HG03095 (cell line): ENCODE results near the gene LIPN.
"Not testable (repeated sequence)": the region's sequence is repeated elsewhere in the genome, so short reads cannot be mapped to it uniquely, and the experiment has no call there.

Experiments used
- ATAC-seq: cut with Tn5 transposase; IDR thresholded peaks from one replicate; pipeline ENCODE4 v1.9.1; 2021; ENCODE audit warnings: moderate library complexity; ENCODE audit not compliant: unreplicated experiment

LIPN gene

GRCh38 chr10:88759366-88760101 lies at the start of gene LIPN:
Gene LIPN (plus strand): TSS chr10:88760020. CDS start chr10:88761406, 1,386 bp downstream.
- no peak for ATAC-seq

DNA sequence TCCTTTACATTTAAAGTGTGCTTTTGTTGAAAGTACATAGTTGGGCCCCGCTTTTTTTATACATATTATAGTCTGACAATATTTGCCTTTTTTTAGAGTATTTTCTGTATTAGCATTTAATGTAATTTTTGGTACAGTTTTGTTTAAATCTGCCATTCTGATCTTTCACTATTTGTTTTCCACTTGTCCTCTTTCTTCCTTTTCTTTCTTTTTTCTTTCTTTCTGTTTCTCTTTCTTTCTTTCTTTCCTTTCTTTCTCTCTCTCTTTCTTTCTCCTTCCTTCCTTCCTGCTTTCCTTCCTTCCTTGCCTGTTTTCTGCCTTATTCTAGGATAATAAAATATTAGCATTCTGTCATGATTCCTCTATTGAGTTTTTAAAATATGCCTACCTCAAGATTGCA lies 44.3 kb upstream of the LIPN start:
- no peak for ATAC-seq

DNA sequence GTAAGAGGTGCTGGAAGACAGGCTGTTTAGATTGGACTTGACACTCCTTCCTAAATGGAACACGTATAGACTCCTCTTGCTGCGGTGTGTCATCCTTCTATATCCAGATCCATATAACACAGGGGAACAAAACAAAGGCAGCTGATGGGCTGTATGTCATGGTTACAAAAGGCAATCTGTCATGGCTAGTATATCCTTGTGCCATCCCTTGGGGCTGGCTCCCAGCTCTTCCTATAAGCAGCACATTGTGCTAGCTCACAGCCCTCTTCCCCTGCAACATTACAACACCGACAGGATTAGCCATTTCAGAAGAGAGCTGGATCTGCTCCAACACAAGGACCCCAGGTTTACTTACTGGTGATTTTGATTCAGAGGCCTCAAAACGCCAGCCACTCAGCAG lies 38.4 kb upstream of the LIPN start:
- ATAC-seq, result no peak

DNA sequence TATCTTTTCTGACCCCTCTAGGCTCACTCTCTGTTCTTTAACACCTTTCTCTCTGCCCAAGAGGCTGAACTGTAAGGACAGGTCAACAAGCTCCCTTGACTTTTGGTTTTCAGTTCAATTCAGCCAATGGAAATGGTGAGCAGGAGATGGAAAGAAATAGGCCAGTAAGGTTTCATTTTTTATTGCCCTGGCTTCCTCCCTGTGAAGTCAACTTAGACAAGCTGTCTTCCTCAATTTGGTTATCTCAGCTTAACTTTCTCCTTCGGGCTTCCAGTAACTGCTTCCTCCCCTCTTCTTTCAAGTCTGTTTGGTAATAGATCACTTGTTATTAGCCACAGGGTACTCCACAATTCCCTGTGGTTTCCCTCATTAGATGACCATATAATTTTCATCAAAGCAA lies 34.0 kb upstream of the LIPN start:
- no peak for ATAC-seq

DNA sequence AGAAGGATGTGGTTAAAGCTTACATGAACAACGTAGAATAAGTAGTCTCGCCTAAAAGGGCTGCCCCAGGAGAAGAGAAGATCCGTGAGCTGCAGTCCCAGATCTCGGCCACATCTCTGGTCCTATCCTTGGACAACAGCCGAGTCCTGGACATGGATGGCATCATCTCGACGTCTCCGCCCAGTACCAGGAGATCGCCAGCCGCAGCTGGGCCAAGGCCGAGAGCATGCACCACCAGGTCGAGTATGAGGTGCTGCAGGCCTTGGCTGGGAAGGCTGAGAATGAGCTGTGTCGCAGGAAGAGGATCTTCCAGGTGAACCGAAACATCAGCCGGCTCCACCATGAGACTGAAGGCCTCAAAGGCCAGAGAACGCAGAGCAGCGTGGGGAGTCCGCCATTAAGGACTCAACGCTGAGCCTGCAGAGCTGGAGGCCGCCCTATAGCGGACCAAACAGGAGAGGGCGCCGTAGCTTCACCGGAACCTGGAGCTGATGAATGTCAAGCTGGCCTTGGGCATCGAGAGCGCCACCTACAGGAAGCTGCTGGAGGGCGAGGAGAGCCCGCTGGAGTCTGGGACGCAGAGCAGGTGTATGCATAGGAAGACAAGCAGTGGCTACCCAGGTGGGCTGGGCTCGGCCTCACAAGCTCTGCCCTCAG lies 31.6 kb upstream of the LIPN start:
- ATAC-seq, result no peak

DNA sequence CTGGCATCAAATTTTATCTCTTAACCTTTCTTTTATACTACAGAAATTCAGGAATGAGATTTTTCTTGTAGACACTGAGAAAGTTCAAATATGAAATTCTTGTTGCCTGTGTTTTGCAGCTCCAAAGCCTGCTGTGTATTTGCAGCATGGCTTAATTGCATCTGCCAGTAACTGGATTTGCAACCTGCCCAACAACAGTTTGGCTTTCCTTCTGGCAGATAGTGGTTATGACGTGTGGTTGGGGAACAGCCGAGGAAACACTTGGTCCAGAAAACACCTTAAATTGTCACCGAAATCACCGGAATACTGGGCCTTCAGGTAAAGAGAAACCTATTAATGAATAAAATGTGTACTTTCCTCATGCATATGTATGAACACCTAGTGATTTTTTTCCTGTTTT lies 29.0 kb upstream of the LIPN start:
- no peak for ATAC-seq

- no peak for ATAC-seq
These were observed 28.5 kb upstream of the LIPN start for GRCh38 chr10:88731296-88731695.

DNA sequence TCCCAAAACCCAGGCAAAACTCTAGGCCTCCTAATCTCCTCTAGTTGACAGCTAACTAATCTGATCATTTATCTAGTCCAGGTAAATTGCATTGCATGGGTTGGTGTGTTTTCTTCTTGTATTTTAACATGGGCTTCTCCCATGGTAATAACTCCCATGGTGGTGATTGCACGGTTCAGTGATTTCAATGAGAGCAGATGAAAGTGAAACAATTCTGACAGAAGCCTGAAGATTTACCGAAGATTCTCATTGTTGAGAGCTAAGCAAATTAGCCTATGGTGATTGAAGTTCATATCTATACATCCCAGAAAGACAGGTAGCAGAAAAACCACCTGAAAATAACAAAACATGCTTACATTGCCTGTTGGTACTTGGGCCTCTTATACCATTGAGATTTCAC lies 26.6 kb upstream of the LIPN start:
- no peak for ATAC-seq

DNA sequence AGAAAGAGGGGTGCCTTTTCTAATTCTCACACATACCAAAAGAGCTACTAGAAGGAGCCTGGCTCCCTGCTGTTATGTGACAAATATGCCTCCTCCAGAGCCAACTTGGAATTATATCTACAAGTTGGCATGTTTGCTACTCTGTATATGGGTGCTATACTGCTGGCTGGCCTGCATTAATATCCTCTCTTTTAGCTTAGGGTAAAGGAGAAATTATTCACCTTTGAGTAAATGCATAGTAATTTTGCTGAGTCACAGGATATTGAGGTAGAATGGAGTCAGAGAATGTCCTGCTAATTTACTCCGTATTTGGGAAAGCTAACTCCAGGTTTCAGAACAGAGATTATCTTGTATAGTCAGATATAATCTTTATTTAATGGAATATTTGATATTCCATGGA lies 24.2 kb upstream of the LIPN start:
- no peak for ATAC-seq

DNA sequence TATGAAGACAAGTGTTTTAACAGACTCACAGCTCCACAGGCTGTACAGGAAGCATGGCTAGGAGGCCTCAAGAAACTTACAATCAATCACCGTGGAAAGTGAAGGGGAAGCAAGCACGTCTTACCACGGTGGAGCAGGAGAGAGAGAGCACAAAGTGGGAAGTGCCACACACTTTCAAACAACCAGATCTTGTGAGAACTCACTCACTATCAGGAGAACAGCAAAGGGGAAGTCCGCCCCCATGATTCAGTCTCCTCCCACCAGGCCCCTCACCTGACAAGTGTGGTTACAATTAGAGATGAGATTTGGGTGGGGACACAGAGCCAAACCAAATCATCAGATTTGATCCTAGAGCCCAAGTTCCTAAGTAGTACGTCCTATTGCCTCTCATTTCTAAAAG lies 17.9 kb upstream of the LIPN start:
- ATAC-seq, result not testable (repeated sequence)

DNA sequence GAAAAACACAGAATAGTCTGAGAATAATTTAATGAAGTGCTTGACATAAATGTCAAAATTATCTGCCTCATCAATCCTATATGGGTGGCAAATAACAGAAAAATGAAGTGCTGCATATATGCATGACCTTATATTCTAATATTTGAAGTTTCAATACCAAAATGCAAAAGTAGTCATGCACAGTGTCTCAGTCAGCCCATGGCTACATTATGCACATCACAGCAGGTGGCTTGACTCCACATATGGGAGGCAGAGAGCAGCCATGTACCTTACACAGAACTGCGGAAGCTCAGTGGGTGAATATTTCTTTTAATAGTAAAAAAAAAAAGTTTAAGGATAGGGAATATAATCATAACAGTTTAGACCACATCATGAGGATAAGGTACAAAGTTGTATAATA lies 17.4 kb upstream of the LIPN start:
- ATAC-seq, result no peak

DNA sequence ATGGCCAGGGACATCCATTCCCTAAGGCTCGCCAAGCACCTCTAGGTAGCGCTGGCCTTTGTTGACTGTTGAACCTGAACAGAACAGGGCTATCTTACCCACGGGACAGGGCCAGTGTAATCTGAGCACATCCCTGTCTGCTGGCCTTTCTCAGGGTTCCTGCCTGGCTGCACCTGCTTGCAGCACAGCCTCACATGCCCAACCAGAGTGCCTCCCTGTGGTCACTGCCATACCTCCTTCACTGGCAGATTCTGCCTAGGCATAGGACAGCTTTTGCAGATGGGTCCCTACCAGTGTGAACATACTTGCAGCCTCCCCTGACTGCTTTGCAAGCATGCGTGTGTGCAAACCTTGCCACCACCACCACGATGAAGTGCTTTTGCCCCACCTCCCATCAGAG lies 15.8 kb upstream of the LIPN start:
- no peak for ATAC-seq

DNA sequence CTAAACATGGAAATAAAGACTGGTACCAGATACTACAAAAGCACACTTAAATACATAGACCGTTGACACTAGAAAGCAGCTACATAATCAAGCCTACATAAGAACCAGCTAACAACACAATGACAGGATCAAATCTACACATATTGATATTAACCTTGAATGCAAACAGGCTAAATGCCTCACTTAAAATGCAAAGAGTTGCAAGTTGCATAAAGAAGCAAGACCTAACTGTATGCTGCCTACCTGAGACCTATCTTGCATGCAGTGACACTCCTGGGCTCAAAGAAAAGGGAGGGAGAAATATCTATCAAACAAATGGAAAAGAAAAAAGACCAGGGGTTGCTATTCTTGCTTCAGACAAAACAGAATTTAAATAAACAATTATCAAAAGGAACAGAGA lies 14.2 kb upstream of the LIPN start:
- no peak for ATAC-seq

DNA sequence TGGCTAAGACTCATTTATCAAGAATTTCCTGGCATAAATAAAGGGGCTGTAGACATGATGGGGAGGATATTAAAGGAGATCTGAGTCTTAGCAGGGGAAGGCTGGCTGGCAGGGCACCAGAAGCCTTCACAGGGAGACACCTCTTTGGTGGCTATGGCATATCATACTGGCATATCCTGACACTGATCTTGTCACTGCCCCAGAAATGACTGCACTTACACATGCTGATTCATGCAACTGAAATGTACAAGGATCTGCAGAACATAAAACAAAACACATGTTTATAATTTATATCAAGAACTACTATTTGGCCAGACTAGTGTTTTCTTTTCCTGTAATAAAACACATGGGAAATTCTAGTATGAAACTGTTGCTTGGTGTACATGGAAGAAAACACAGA lies 5.5 kb upstream of the LIPN start:
- no peak for ATAC-seq

DNA sequence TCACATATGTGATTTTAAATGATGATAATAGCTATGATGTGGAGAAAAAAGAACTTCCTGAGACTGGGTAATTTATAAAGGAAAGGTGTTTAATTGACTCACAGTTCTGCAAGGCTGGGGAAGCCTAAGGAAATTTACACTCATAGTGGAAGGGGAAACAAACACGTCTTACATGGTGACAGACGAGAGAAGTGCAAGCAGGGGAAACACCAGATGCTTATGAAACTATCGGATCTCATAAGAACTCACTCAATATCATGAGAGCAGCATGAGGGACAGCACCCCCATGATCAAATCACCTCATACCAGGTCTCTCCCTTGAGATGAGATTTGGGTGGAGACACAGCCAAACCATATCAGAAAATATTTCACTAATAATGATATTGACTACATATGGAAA lies 4.1 kb upstream of the LIPN start:
- peak; percentile 83 for ATAC-seq

- ATAC-seq, result no peak
These were observed 3.2 kb upstream of the LIPN start for GRCh38 chr10:88756660-88757059.

- no peak for ATAC-seq
These were observed 3.1 kb downstream of the LIPN start for GRCh38 chr10:88762906-88763305.

- no peak for ATAC-seq
These were observed 3.6 kb downstream of the LIPN start for GRCh38 chr10:88763441-88763840.

DNA sequence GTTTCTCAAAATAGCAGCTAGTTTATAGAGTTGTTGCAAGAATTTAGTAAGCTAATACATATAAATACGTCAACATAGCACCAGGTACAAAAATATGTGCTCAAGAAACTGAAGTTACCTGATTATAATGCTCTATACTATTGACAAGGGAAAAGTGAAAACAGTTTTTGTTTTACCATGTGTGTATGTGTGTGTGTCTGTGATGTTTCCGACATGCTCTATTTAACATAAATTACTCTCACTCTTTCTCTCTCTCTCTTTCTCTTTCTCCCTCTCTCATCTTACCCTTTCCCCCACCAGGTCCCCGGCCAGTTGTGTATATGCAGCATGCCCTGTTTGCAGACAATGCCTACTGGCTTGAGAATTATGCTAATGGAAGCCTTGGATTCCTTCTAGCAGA lies 4.3 kb downstream of the LIPN start:
- no peak for ATAC-seq

DNA sequence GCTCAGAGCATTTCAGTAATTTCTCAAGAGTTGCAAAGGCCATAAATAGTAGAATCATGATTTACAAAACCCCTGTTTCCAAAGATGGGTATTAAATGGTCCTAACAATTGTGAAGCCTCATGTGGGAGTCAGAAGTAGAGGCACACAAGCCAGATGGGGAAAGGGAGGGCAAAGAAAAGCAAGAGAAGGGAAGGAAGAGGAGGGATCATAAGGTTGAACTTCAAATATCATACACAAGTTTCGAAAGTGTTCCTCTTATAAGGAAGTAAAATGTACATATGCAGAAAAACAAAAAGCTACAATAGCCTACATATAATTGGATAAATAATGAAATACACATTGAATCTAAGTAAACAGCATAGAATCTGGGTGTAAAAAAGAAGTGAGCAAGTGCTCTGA lies 6.0 kb downstream of the LIPN start:
- no peak for ATAC-seq

GRCh38 chr10:88769384-88769783 lies 9.6 kb downstream of the LIPN start:
- ATAC-seq, result no peak

GRCh38 chr10:88781206-88781605 lies 21.4 kb downstream of the LIPN start:
- ATAC-seq, result no peak

- ATAC-seq, result no peak
These were observed 22.4 kb downstream of the LIPN start for GRCh38 chr10:88782222-88782621.
